Right atrium auricular region (tissue), 2 donors: ENCODE results near the gene TK1. TPM values are rescaled to one million over a fixed set of nuclear protein-coding genes. Genes with fewer than 3 reads are reported as not detected.
A peak's percentile ranks its signal among the peaks of the same experiment; 100 is the strongest.
"Not testable (repeated sequence)": the region's sequence is repeated elsewhere in the genome, so short reads cannot be mapped to it uniquely, and the experiment has no call there.

Source experiments
- DNase-seq: peaks from one replicate; pipeline ENCODE4 v3.0.0-alpha.2; 2019; ENCODE audit warnings: low spot score
- H3K27ac ChIP-seq, 2 donors: fragments of 200-600 bp; sonication (generic); 1 replicate in 1 of 2; 2 replicates in 1 of 2; pipeline ENCODE4 v1.5.1; 2016 to 2019
- H3K27me3 ChIP-seq, 2 donors: fragments of 200-600 bp; sonication (generic); one replicate each; pipeline versions ENCODE4 v1.5.1 to v1.6.0; 2017 to 2019
- H3K36me3 ChIP-seq: fragments of 200-600 bp; sonication (generic); one replicate; pipeline ENCODE4 v1.5.1; 2016
- H3K4me1 ChIP-seq, 2 donors: fragments of 200-600 bp; sonication (generic); one replicate each; pipeline versions ENCODE4 v1.5.1 to v1.6.0; 2017 to 2019
- H3K4me3 ChIP-seq, 2 donors: fragments of 200-600 bp; sonication (generic); 1 replicate in 1 of 2; 2 replicates in 1 of 2; pipeline ENCODE4 v1.5.1; 2017 to 2019; ENCODE audit warnings: mild to moderate bottlenecking in 1 of 2, moderate library complexity in 1 of 2
- H3K9me3 ChIP-seq, 2 donors: fragments of 200-600 bp; sonication (generic); one replicate each; pipeline ENCODE4 v1.5.1; 2019
- CTCF ChIP-seq, 2 donors: fragments of 200-600 bp; sonication (generic); IDR thresholded peaks; one replicate each; pipeline ENCODE4 v1.5.1; 2019; ENCODE audit warnings: antibody characterized with exemption in 2 of 2
- total RNA-seq, 2 donors: library from RNA; depleted of rRNA; stranded (reverse); fragments of >200 nt; gene quantifications; one replicate each; pipeline ENCODE4 v1.1.0, GENCODE V29; 2016

Gene TK1
- total RNA-seq, 2 donors from 2014 or later = 2.2 TPM

- Histone ChIP-seq H3K4me1 (peaks cover 0 to 71% of the 10 kb centered on the region in 2 donors), H3K36me3 (peaks cover 3% of the 10 kb centered on the region), H3K4me3 (no peak overlapping the region), H3K27ac (peak overlapping the region; percentile 73 to 85), H3K27me3 (no peaks in the 10 kb centered on the region), H3K9me3 (no peaks in the 10 kb centered on the region)
- no peak for TF ChIP-seq CTCF (IDR thresholded peaks at IDR 0.05)
- DNase-seq = no peak
These were observed 13.6 kb downstream of the TK1 start for GRCh38 chr17:78173097-78173715.

- no peak for TF ChIP-seq CTCF (IDR thresholded peaks at IDR 0.05)
- Histone ChIP-seq H3K9me3 (no peaks in the 10 kb centered on the region), H3K4me3 (no peak overlapping the region), H3K27ac (peak overlapping the region; percentile 73 to 85), H3K27me3 (no peaks in the 10 kb centered on the region), H3K36me3 (peaks cover 3% of the 10 kb centered on the region), H3K4me1 (peaks cover 0 to 75% of the 10 kb centered on the region in 2 donors)
- peak; percentile 68 for DNase-seq
These were observed 14.4 kb downstream of the TK1 start for GRCh38 chr17:78172249-78173051.

DNA sequence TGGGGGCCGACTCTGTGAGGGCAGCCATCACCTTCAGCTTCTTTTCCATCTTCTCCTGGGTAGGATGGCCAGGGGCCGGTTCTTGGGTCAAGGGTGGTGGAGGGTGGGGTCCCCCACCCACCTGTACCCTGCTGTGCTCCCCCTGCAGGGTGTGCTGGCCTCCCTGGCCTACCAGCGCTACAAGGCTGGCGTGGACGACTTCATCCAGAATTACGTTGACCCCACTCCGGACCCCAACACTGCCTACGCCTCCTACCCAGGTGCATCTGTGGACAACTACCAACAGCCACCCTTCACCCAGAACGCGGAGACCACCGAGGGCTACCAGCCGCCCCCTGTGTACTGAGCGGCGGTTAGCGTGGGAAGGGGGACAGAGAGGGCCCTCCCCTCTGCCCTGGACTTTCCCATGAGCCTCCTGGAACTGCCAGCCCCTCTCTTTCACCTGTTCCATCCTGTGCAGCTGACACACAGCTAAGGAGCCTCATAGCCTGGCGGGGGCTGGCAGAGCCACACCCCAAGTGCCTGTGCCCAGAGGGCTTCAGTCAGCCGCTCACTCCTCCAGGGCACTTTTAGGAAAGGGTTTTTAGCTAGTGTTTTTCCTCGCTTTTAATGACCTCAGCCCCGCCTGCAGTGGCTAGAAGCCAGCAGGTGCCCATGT lies 15.1 kb downstream of the TK1 start:
- H3K4me1 ChIP-seq = peaks cover 0 to 74% of the 10 kb centered on the region in 2 donors
- peak overlapping the region; percentile 73 to 85 for H3K27ac ChIP-seq
- not testable (repeated sequence) for H3K36me3 ChIP-seq, H3K9me3 ChIP-seq, H3K27me3 ChIP-seq, H3K4me3 ChIP-seq, DNase-seq

DNA sequence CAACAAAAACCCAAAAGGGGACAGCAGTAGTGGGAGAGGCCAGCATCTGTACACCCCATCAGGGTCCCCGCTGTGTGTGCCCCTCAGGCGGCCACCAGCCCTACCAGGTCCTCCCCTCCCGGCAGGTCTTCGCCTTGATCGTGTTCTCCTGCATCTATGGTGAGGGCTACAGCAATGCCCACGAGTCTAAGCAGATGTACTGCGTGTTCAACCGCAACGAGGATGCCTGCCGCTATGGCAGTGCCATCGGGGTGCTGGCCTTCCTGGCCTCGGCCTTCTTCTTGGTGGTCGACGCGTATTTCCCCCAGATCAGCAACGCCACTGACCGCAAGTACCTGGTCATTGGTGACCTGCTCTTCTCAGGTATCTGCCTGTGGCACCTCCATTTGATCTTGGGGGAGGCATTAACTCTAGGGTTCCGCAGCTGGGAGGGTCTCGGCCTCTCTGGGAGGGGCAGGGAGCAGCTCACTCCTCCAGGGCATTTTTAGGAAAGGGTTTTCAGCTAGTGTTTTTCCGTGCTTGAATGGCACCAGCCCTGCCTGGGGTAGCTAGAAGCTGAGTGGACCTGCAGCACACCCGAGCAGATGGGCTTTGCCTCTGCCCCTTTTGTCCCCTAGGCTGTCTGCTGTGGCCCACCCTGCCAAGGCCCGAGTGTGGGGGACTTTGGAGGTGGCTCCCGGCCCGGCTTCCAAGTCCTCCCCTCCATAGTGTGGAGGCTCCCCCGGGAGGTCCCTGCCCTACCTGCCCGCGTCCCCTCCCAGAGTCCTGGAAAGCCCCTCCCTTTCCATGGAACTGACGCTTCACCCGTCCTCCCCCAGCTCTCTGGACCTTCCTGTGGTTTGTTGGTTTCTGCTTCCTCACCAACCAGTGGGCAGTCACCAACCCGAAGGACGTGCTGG lies 15.9 kb downstream of the TK1 start:
- H3K4me1 ChIP-seq = peaks cover 0 to 67% of the 10 kb centered on the region in 2 donors
- no peak overlapping the region for H3K4me3 ChIP-seq
- no peak for TF ChIP-seq CTCF (IDR thresholded peaks at IDR 0.05)
- no peak for DNase-seq
- peaks cover 3% of the 10 kb centered on the region for H3K36me3 ChIP-seq
- H3K27ac ChIP-seq = peak overlapping the region in 1 of 2 donors; percentile 85
- H3K9me3 ChIP-seq = no peaks in the 10 kb centered on the region
- H3K27me3 ChIP-seq = no peaks in the 10 kb centered on the region

DNA sequence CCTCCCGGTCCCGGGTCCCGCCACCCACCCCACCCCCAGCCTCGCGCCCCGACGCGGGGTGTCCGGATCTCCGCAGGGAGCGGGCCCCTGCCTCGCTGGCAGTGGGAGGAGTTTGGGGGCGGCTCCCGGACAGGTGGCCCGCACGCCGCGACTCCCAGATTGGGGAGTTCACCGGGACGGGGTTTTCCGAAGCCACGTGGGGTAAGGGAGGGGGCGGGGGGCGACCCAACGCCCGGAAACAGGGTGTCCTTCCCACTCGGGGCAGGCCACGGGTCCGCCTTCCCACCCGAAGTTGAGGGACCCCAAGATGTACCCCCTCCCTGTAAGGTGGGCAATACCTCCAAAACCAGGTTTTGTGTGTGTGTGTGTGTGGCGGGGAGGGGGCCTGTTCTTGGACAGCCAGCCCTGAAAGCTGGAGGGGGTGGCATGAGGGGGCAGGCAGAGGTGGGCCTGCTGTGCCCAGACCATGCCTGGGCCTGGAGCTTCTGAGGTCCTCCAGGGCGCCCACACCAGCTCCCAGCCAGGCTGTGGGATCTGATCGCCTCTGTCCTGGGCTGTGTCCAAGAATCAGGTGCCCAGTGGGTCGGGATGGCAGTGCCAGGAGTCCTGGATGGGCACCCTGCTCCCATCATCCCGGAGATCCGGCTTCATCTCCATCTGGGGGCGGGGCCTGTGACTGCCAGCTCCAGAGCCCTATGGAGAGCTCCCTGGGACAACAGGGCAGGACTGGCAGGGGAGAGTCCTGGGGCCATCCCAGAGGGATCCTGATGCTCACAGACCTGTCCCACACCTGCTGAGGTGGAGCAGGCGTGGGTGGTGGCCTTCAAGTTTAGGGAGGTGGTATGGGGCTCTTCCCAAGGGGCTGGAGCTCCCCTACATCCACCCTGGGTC lies 17.7 kb downstream of the TK1 start:
- Histone ChIP-seq H3K4me1 (peaks cover 0 to 49% of the 10 kb centered on the region in 2 donors), H3K36me3 (peaks cover 3% of the 10 kb centered on the region), H3K9me3 (no peaks in the 10 kb centered on the region), H3K27me3 (no peaks in the 10 kb centered on the region), H3K4me3 (peak overlapping the region; percentile 59 to 77), H3K27ac (peak overlapping the region; percentile 79 to 83)
- TF ChIP-seq CTCF (IDR thresholded peaks at IDR 0.05) = no peak
- no peak for DNase-seq
